Prostate gland (tissue), 2 donors: ENCODE results near the gene MRPL45.

Experiments used
- CTCF ChIP-seq, 4 experiments: fragments of 200-600 bp in 2 of 4; fragments of 450-650 bp in 2 of 4; sonication (generic) in 2 of 4; IDR thresholded peaks; 1 replicate in 3 of 4; 2 replicates in 1 of 4; pipeline ENCODE4 v1.5.1; 2016 to 2019; ENCODE audit warnings: antibody characterized with exemption in 4 of 4, mild to moderate bottlenecking in 2 of 4, moderate library complexity in 2 of 4
- POLR2A ChIP-seq: fragments of 450-650 bp; IDR thresholded peaks from one replicate; pipeline ENCODE4 v1.6.1; 2016; ENCODE audit warnings: antibody characterized with exemption, mild to moderate bottlenecking
- POLR2AphosphoS5 ChIP-seq: sonication (generic); formaldehyde crosslinking; IDR thresholded peaks from one replicate; pipeline ENCODE4 v1.6.1; 2017; ENCODE audit warnings: antibody characterized with exemption

GRCh38 chr17:38353668-38354067, 56.7 kb downstream of the MRPL45 start:
- TF ChIP-seq POLR2A (no peak), CTCF (IDR thresholded peaks at IDR 0.05) (no peak), POLR2AphosphoS5 (no peak)
